ENCODE data around the gene TBX1.
"Not testable (repeated sequence)": the region's sequence is repeated elsewhere in the genome, so short reads cannot be mapped to it uniquely, and the experiment has no call there.

Gene TBX1

DNA sequence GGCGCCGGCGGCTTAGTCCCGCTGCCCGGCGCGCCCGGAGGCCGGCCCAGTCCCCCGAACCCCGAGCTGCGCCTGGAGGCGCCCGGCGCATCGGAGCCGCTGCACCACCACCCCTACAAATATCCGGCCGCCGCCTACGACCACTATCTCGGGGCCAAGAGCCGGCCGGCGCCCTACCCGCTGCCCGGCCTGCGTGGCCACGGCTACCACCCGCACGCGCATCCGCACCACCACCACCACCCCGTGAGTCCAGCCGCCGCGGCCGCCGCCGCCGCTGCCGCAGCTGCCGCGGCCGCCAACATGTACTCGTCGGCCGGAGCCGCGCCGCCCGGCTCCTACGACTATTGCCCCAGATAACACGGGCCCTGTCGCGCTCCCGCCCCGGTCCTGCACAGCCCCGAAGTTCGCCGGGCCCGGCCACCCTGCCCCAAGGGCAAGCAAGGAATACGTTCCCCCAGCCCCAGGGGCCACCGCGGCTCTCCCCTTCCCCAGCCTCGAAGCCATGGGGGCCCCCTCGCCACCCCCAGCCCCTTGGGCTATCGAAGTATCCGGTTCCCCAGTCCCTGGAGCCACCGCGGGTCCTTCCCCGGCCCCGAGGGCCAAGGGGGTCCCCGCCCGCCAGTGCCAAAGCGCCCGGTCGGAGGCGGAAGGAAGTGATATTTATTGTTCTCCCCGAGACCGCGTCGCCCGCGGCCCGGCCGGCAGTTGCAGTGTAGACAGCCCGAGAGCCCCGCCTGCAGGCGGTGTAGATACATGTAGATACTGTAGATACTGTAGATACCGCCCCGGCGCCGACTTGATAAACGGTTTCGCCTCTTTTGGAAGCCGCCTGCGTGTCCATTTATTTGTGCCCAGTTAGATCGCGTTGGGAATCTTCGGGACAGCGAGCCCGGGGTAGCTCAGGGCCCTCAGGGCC, 6.2 kb downstream of the TBX1 start:
- DNase-seq, result peak; percentile 68

DNA sequence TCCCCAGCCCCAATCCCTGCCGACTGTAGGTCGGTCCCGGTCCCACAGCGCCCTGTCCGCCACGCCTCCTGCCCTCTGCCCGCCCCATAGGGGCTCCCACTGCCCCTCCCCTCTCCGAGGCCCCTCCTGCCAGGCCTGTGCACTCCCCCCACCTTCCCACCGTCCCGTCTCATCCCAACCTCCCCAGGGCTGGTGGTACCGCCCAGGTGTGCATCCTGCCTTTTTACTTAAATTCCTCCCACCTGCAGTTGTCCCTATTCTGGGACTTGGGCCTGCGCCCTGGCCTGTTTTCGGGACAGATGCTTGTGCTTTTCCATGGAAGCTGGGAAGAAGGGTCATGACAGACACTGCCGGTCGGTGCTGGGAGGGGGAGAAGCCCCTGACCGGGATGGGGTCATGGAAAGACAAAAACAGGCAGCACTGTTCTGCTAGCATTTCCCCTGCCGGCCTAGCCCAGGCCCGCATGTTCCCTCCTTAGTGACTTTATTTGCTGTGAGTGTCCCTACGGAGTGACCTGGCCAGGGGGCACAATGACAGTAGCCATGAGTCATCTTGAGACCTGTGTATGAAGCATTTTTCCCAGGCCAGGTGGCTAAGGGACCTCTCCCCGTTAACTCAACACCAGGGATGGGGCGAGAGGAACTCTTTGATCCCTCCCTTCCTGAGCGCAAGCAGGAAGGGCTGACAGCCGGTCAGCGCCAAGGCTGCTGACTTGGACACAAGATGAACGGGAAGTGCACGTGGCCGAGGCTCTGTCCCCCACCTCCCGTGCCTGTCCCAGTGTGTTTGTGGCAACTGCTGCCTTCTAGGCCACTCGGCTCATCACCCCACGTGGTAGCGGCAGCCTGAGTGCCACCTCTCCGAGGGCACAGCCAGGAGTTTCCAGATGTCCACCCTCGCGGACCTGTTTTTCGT, 7.1 kb downstream of the TBX1 start:
- DNase-seq, result no peak

DNA sequence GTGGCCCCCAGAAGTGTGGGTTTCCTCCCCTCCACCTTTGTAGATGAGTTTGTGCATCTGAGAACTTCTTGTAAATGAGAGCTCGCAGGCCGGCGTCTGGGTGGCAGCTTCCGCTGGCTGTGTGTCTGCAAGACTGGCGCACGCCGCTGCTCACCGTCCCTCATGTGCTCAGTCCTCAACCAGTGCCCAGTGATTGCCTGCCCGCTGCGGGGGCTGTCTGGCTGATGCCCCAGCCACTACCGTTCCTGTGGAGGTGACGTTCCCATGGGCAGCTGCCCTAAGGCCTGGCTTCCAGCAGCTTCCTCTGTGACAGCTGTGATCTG, 8.8 kb downstream of the TBX1 start:
- no peak for DNase-seq

DNA sequence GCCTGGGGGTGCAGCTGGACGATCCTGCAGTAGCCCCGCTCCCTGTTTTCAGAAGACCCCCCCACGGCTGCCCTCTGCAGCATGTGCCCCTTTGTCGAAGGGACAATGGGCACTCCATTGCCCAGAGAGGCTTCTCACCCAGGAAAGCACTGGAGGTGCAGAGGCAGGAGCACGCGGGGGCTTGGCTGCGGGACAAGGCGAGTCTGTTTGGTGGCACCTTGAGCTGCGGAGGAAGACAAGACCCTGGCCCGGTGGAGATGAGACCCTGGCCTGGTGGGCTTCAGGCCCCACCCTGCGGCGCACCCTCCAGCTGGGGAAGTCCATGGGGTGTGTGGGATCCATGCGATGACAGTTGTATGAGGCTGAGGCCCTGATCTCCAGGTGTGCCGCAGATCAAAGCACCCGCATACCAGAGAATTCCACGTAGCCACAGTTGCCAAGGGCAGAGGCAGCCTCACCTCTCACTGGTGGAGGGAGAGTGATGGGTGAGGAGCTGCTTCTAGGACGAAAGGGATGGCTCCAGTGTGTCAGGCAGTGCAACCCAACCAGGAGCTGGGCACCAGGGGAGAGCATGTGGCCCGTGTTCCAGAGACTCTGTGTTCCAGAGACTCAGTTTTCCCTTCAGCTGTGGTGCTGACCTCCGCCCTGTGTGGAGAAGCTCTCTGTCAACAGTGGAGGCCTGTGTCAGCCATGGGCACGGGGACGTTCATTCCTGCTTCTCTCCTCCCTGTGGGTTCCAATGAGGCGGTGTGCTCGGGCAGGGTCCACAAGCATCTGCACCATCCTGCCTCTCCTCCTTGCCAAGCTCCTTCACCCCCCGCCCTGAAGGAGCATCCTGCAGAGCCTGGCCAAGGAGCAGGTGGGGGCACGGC, 10.0 kb downstream of the TBX1 start:
- DNase-seq, result no peak

DNA sequence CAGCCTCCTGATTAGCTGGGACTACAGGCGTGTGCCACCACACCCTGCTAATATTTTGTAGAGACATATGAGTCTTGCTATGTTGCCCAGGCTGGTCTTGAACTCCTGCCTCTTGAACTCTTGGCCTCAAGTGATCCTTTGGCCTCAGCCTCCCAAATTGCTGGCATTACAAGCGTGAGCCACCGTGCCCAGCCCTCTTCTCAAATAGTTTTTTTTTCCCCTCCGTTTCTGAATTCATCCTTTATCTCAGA, 11.8 kb downstream of the TBX1 start:
- no peak for DNase-seq

DNA sequence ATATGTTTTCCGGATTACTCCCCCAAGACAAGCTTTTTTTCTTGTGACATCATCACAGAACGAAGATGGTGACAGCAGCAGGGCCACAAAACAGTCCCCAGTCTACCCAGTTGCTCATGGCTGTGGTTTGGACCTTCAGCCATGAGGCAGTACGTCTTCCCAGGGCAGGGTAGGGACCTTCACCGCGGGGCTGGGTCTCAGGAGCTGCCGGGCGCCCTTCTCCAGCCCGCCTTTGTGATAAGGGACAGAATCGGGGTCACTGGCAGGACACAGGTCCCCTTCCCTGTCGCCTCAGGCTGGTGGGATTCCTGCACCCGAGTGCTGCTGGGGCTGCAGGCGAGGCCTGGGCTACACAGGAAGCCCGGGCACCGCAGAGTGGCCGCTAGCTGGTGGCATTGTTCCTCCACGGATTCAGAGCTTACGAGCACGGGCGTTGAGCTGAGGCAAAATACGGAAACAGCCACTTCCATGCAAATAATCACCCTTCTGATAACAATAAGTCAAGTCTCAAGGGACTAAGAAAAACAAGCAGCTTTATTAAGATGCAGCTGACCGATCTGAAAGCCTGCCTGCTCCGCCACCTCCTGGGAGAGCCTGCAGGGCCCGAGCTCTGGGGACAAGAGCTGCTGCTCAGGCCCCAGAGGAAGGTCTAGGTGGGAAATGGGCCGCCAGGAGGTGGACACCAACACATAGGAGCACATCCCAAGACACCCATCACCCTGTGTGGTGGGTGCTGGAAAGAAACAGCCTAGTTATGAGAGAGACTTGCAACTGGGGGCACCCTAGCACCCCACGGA, 12.3 kb downstream of the TBX1 start:
- DNase-seq, result no peak

DNA sequence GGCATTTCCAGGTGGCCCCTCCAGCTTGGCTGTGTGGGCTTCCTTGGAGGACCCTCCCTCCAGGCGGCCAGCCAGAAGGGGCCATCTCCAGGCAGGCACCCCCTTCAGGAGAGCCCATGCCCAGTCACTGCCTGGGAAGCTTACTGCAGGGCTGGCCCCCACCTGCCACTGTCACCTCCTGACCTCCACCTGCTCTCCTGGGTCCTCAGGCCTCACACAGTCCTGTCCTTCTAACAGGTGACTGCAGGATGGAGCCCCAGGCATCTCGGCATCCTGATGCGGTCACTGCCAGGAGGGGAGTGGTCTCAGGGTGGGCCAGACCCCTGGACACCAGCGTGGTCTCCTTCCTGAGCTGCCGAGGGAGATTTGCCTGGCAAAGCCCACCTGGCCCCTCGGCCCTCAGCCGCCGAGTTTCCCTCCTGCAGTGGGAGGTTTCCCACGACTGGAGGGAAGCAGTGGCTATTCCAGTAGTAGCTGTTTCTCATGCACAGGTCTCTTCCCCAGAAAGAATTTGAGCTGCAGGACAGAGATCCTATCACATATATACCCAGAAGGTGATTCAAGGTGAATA, 13.0 kb downstream of the TBX1 start:
- no peak for DNase-seq

DNA sequence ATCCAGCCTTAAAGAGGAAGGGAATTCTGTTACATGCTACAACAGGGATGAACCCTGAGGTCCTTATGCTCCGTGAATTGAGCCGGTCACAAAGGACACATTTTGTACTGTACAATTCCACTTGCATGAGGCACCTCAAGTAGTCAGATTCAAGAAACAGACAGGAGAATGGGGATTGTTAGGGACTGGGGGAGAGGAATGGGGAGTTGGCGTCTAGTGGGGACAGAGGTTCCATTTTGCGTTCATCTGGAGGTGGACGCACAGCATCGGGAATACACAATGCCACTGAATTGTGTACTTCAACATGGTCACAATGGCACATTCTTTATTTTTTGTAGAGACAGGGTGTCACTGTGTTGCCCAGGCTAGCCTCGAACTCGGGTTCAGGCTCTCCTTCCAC, 14.1 kb downstream of the TBX1 start:
- no peak for DNase-seq

DNA sequence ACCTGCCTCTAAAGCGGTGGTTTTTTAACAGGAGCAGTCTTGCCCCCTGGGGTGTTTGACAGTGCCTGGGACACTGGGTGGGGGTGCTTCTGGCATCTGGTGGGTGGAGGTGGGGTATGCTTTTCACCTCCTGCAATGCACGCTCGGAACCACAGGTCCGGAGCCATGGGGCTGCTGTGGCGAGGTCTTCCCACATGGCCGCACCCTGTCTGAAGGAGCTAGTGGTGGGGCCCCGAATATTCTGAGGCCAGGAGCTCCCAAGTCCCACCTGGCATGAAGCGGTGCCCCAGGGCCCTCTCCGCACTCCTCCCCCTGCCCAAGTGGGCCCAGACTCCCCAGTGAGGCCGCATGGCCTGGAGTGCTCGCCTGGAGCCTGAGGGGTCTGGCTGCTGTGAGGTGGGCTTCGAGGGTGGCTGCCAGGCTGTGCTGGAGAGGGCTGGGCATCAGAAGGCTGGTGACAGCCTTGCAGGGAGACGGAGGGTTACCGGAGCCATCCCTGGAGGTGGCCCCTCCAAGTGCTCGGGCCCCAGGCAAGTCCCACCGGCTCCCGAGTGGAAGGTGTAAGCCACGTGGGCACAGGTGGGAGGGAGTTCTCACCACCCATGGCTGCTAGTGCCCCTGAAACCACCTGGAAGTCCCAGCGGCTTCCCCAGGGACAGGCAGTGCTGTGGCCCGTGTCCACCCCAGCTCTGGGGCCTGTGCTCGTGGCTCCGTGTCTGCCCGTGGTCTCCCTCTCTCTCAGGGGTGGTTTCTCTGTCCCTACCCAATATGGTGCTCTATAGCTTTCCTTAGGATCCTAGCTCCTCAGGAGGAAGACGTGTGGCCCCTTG, 15.1 kb downstream of the TBX1 start:
- no peak for DNase-seq

DNA sequence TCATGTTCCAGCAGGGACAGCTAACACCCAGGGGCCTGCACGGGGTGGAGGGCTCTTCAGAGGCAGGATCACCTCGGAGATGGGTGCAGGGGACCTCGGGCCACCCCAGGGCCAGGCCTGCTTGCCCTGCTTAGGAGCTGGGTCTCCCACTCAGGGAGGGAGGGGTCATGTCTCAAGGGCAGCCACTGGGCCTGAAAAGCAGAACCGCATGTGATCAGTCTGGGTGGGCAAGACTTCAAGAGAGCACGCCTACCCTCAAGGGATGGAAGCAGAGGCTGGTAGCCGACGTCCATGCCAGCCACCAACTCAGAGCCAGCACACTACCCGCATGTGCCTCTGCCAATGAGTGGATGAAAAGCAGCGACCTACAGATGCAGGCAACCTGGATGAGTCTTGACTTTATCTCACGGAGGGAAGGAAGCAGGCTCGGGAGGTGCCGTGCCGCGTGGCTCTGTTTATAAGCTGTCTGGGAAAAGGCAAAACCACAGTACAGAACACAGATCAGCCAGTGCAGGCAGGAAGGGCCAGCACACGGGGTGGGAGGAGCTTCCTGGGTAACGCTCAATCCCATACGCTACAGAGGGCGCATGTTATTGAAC, 16.0 kb downstream of the TBX1 start:
- DNase-seq, result no peak

DNA sequence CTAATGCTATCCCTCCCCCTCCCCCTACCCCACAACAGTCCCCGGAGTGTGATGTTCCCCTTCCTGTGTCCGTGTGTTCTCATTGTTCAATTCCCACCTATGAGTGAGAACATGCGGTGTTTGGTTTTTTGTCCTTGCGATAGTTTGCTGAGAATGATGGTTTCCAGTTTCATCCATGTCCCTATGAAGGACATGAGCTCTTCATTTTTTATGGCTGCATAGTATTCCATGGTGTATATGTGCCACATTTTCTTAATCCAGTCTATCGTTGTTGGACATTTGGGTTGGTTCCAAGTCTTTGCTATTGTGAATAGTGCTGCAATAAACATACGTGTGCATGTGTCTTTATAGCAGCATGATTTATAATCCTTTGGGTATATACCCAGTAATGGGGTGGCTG, 16.6 kb downstream of the TBX1 start:
- not testable (repeated sequence) for DNase-seq

DNA sequence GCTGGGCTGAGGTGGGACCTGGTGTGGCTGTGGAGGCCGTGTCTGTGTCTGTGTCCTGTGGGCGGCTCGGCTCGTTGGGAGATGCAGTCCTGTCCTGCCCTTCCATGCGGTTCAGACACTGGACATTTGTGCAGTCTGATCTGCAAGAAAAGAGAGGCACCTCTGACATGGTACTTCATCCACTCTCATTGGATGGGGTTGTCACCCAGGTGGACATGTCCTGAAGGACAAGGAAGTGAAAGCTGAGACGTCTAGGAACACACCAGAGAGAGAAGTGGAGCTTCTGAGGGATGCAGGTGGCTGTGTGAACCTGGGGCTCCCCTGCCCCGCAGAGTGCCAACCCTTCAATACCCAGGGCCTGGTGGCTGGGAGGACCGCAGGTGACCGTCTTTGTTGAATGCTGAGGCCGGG, 18.4 kb downstream of the TBX1 start:
- DNase-seq, result no peak

DNA sequence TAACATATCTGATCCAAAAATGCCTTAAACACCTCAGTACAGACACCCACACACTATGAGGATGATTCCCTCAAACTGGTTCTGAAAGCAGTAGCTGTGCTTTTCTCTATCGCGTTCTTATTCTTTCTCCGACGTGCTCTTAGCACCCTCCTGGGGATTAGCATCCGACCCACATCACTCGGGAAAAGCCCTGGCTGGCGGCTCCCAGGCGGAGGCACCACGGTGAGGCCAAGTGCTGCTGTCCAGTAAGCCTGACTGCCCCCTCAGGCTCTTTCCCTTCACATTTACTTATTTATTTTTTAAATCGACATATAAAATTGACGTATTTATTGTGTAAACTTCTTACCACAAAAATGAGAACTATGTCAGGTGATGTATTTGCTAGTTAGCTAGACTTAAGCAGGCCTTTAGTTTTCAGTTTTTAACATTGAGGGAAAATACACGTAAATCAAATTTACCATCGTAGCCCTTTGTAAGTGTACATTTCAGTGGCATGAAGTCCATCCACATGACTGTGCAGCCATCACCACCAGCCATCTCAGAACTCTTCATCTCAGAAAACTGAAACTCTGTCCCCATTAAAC, 19.2 kb downstream of the TBX1 start:
- no peak for DNase-seq

DNA sequence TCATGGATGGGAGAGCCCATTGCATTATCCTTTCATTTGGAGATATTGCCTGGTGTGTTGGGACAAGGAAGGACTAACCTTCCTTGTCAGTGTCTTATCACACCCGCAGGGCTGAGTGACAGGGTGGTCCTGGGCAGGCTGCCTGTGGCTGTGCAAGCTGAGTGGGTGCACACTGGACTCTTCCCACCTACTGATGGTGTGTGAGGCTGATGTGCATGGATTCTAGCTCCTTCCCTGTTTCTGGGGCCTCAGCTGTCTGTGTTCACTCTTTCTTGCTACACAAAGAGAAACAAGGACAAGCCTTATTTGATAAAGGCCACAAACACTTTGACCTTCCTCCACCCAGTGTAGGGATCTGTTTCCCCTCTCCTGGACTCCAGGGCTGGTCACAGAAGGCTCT, 22.0 kb downstream of the TBX1 start:
- no peak for DNase-seq

DNA sequence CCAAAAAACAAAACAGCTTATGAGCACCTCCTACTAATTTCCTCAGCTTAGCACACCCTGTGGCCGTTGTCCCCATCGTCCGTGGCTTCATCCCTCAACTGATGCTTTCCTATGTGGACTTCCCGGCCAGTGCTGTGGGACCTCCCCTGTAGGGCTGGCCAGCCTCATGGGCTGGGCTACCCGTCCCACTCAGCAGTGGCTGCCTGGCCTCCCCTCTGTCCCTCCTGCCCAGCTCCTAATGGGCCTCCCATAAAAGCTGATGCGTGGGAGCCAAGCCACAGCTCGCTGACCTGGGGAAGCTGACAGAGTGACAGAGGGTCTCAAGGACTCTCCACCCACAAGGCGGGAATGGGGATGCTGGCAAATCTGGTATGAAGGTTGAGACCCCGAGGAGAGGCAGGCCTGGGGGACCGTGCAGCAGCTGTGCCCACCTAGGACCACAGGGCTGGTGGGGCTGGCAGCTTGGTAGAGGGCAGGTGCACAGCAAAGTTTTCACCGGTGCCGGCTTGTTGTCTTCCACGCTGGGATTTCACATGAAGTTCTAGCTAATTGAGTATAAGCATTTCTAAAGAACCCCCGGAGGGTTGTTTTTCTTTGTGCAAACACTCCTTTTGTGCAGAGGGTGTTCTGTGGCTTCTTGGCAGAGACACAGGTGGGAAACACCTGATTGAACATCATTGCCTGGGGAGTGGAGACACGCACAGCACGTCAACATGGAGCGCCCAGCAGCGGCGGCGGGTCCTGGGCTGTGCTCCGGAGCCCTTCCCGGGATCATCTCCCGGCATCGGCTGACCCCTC, 23.2 kb downstream of the TBX1 start:
- DNase-seq, result no peak

DNA sequence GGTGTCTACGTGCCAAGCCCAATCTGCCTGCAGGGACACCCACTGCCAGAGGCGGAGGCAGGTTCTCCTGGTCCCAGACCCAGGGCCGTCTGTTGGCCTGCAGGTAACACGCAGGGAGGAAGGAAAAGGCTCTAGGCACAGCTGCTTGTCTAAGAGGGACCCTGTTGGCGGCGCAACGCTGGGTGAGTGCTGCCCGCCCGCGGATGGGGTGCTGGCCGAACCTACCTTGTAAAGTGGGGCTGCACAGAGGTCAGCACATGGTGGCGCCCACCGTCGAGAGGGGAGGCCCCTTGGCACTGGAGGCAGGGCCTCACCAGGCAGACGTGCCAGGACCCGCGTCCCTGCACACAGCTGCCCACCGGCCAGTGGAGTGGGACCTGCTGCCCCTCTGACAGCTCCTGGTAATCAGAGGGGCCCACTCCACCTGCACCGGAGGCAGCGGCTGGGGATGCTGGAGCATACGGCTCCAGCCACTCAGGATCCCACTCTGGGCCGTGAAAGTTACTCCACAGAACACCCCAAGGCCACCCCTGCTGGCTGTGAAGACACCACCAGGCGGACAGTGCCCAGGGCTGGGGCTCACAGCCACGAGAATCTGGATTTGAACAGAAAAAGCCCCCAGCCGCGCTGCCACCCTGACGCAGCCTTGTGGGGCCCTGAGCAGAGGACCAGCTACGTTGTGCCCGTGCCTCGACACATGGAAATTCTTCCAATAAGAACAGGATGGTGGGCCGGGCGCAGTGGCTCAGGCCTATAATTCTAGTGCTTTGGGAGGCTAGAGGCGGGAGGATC, 24.0 kb downstream of the TBX1 start:
- DNase-seq, result no peak

DNA sequence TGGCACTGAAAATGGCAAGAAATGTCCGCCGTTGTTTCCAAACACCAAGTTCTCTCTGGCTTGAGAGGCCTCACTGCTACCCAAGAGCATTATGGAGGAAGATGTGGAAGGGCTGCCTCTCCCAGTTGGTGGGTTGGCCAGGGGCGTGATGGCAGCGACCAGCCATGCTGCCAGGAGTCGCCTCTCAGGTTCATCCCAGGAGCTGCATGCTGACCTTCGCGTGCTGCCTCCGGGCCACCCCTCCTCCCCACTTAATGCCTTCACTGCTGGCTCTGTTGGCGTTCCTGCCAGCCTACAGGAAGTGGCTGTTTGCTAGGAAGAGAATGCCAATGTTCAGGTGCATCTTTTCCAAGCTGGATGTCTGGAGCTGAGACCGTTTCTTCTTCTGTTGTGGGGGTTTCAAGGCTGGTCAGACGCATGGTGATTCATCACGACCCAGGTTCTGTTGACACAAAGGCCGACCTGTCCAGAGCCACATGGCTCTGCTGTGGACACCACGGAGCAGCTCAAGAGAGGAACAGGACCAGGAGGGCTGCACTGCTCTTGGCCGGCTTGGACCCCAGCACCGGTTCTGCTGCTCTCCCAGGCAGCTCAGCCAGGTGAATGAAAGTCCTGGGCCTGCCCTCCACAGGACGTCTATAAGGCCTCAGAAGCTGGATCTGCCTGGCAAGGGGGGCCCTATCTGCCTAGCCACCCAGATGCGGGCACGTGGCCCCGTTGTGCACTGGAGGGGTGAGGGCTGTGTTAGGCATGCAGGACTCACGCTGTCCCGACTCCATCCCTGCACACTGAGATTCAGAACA, 25.1 kb downstream of the TBX1 start:
- no peak for DNase-seq

DNA sequence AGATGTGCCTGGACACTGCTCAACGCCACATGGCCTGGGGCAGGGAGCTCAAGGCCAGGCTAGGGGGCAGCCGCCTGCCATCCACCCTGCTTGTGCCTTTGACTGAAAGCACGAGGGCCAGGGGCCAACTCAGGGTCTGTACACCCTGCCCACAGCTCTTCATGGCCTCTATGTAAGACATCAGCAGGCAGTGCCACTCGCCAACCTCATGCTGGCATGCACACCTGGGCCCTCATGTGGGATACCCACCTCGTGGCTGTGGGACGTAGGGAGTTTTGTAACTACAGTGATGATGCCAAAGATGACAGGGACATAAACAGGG, 25.6 kb downstream of the TBX1 start:
- DNase-seq, result no peak

Data from RPMI8226 (cell line).